Epithelial cell of proximal tubule (primary cell): ENCODE data around the gene OTP. TPM values are rescaled to one million over a fixed set of nuclear protein-coding genes. Genes with fewer than 3 reads are reported as not detected.

ENCODE experiments used
- DNase-seq: peaks from one replicate; pipeline ENCODE4 v3.0.0-alpha.2; 2011; ENCODE audit warnings: low read depth
- H3K4me3 ChIP-seq: 2 replicates; pipeline ENCODE4 v1.5.1; 2011; ENCODE audit warnings: low read depth, mild to moderate bottlenecking, low read length
- total RNA-seq: library from RNA; depleted of rRNA; stranded (reverse); fragments of >200 nt; gene quantifications from 2 replicates; pipeline ENCODE4 v1.2.3, GENCODE V29; 2015
- TF ChIP-seq, protein P1 (sequence below): conservative IDR thresholded peaks from 2 replicates; pipeline ENCODE4 v1.5.1; 2012; ENCODE audit warnings: low read depth, mild to moderate bottlenecking, low read length

Gene OTP
- total RNA-seq, 1 donor from 2014 or later = not detected

DNA sequence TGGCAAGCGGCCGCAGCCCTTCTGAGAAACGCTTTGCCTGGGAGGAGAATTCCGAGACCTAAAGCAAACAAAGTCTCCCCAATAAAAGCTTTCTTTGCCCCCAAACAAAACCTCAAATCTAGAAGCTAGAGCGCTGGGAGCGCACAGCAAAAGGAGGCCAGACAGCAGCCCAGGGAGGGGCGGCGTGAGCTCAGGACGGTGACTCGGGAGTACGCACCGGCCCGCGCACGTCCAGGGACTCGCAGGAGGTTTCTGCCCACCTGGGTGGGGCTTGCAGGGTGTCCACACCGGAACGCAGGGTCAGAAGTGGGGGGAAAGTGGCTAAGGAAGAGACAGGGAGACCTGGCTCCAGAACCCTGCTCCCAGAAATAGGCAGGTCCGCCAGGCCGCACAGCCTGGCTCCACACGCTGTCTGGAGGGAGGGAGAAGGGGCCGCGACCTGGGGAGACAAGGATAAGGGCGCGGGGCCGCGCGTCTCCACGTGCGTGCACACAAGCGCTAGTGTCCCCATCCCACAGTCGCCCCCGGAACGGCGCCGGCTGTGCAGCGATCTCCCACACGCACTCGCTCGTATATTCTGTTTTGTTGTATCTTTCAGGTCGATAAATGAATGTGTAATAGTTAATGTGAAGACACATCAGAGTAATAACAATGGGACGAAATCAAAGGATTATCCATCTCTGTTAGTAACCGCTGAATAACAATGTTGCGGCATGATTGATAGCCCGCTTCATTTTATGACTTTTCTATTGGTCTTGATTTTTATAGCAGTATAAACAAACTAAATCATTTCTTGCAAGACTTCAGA, 2.3 kb upstream of the OTP start:
- DNase-seq = no peak
- no peak overlapping the region for H3K4me3 ChIP-seq
- TF ChIP-seq, protein P1, sequence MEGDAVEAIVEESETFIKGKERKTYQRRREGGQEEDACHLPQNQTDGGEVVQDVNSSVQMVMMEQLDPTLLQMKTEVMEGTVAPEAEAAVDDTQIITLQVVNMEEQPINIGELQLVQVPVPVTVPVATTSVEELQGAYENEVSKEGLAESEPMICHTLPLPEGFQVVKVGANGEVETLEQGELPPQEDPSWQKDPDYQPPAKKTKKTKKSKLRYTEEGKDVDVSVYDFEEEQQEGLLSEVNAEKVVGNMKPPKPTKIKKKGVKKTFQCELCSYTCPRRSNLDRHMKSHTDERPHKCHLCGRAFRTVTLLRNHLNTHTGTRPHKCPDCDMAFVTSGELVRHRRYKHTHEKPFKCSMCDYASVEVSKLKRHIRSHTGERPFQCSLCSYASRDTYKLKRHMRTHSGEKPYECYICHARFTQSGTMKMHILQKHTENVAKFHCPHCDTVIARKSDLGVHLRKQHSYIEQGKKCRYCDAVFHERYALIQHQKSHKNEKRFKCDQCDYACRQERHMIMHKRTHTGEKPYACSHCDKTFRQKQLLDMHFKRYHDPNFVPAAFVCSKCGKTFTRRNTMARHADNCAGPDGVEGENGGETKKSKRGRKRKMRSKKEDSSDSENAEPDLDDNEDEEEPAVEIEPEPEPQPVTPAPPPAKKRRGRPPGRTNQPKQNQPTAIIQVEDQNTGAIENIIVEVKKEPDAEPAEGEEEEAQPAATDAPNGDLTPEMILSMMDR = no peak

DNA sequence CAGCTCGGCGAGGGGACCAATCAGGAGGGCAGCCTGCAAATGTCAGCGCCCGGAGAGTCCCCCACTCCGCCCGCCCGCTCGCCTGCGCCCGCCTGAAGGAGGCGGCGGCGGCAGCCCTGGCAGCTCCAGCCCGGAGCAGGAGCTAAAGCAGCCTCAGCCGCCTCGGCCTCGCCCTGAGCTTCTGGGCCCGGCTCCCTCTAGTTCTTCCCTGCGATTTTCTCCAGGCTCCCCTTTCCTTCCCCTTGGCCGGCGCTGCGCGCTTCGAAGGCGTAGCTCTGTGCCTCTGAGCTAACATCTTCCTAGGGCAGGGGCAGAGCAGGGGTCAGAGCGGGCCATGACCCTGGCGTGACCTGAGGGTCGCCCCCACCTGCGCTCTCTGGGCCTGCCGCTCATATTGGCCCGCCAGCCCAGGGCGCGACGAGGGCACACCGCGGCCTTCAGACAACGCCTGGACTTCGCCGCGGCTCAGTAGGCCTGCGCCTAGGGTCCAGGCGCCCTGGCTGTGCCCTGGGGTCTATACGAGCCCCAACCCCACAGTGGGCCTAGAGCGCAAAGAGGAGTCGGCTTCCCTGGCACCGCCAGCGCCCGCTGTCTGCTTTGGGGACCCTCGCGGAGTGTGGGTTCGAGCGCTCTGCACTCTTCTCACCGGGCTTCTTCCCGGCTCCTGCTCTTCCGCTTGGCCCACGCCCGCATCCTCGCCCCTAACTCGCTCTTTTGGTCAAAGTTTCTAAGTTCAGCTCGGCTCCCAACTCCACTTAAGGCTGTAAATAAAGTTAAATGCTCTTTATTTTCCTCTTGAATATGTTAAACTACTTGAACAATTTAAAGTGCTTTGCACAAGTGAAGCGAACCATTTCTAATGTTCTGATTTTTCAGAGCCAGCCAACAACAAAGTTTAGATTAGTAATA, 504 bp upstream of the OTP start:
- TF ChIP-seq, protein P1 = no peak
- no peak overlapping the region for H3K4me3 ChIP-seq
- no peak for DNase-seq

DNA sequence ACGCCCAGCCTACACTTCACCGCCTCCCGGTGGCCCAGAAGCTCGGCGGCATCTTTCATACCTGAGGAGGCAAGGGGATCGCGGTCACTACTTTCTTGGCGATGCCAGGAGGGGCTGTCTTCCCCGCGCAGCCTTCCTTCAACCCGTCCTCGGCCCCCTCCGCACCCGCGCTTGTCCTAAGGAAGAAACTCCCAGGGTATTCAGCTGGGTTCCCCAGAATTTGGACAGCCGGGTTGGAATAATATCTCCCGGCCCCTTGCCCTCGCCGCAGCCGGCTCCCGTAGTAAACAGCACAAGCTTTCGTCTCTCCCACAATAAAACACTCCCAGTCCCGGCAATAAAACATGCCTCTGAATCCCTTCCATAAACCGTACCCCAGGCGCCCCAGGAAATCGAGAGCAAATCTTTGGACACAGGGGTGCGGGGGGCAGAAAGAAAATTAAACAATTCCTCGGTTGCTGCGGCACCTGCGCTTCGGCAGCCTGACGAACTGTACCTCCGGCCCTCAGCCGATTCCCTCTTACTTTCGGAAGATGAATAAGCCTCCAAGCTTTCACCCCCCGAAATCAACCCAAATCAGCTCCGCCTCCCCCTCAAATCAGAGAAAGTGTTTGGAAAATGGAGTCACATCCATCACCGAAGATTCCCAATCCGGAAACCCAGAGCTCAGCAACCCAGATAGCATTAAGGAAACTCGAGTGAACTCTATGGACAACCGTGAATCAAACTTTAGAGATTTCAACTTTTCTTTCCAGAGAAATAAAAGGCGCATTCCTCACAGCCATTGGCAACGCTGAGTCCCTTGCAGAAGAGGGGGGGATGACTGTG, 1.1 kb downstream of the OTP start:
- TF ChIP-seq, protein P1 = no peak
- DNase-seq = no peak

DNA sequence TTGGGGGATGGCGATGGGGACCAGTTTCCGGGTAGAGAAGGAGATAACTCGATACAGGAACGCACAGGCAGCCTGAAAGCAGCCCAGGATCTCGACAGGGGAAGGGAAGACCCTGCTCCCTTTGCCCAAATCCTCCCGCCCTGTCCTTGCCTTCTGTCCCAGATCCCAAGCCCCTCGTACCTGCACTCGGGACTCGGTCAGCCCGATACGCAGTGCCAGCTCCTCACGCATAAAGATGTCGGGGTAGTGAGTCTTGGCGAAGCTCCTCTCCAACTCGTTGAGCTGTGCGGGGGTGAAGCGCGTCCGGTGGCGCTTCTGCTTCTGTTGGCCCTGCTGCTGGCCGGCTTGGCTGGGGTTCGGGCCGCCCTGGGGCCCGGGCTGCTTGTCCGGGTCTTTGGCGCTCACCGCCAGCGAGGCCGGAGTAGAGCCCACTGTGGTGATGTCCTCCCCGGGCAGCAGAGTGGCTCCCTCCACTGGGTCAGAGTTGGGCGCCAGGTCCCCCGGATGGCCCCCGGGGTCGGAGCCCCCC, 1.8 kb downstream of the OTP start:
- no peak for DNase-seq
- no peak overlapping the region for H3K4me3 ChIP-seq
- TF ChIP-seq, protein P1 = no peak

More for the DNA sequence above, 1.1 kb downstream of the OTP start:
- H3K4me3 ChIP-seq = no peak overlapping the region

DNA sequence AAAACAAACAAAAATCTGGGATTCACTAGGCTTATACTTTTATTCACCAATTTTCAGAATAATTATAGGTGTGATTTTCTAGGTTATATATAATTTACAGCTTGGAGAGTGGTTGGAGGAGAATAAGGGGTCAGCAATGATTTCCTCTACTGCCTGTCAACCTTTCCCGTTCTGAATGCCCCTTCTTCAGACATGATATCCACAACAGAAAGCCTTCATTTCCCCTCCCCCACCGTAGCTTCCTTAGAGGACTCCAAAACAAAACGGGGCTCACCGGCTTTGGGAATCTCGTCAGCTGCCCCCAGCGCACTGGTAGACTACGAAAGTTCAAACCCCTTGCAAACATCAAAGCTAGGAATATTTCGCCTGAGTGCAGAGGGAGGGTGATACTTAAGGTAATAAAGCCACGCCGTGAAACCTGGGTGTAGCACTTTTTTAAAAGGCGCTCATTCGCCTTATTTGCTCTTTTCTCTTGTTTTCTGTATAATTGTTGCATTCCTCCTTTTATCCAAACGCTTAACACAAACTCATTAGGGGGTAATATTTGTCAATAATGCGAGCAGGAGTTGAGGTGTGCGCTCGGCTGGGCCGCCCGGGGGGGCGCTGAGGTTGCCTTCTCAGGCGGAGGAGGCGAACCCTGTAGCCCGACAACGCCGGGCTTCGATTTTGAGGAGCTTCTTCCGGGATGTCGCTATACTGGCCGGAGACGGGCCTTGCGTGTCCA, 2.4 kb downstream of the OTP start:
- H3K4me3 ChIP-seq = no peak overlapping the region
- TF ChIP-seq, protein P1 = no peak
- DNase-seq = no peak
